Karpas-422 (cell line): Measurements from ENCODE around the gene TPSB2. TPM values are rescaled to one million over a fixed set of nuclear protein-coding genes. Genes with fewer than 3 reads are reported as not detected.
A peak's percentile ranks its signal among the peaks of the same experiment; 100 is the strongest.
"Not testable (repeated sequence)": the region's sequence is repeated elsewhere in the genome, so short reads cannot be mapped to it uniquely, and the experiment has no call there.

Experiments used
- DNase-seq: peaks from one replicate; pipeline ENCODE4 v3.0.0-alpha.2; 2015
- H2AFZ ChIP-seq: fragments of 200-600 bp; sonication (generic); 2 replicates; pipeline ENCODE4 v1.6.1; 2014; ENCODE audit warnings: antibody characterized with exemption, low read length, mixed read lengths
- H3K27ac ChIP-seq: fragments of 200-600 bp; sonication (generic); 2 replicates; pipeline ENCODE4 v1.5.1; 2014; ENCODE audit warnings: mild to moderate bottlenecking, low read length, moderate library complexity
- H3K27me3 ChIP-seq: fragments of 200-600 bp; sonication (generic); 2 replicates; pipeline ENCODE4 v1.6.1; 2014; ENCODE audit warnings: low read length, mixed read lengths
- H3K36me3 ChIP-seq: fragments of 200-600 bp; sonication (generic); 2 replicates; pipeline ENCODE4 v1.6.1; 2014; ENCODE audit warnings: low read length, mixed read lengths; ENCODE audit not compliant: insufficient read depth
- H3K4me1 ChIP-seq: fragments of 200-600 bp; sonication (generic); 2 replicates; pipeline ENCODE4 v1.6.1; 2014; ENCODE audit warnings: mild to moderate bottlenecking, low read length, mixed read lengths
- H3K4me2 ChIP-seq: fragments of 200-600 bp; sonication (generic); 2 replicates; pipeline ENCODE4 v1.6.1; 2014; ENCODE audit warnings: low read length, low read depth, mild to moderate bottlenecking; ENCODE audit not compliant: poor library complexity, severe bottlenecking
- H3K4me3 ChIP-seq: fragments of 200-600 bp; sonication (generic); 2 replicates; pipeline ENCODE4 v1.5.1; 2014; ENCODE audit warnings: mild to moderate bottlenecking, antibody characterized with exemption, low read length, mixed read lengths
- H3K79me2 ChIP-seq: fragments of 200-600 bp; sonication (generic); 2 replicates; pipeline ENCODE4 v1.6.1; 2014; ENCODE audit warnings: mild to moderate bottlenecking, low read length, mixed read lengths
- H3K9ac ChIP-seq: fragments of 200-600 bp; sonication (generic); 2 replicates; pipeline ENCODE4 v1.6.0; 2014; ENCODE audit warnings: low read length
- H3K9me2 ChIP-seq: fragments of 200-600 bp; sonication (generic), shearing (Covaris generic); replicated peaks from 2 replicates; pipeline ENCODE4 v1.6.0; 2014; ENCODE audit warnings: mild to moderate bottlenecking, low read length, moderate library complexity; ENCODE audit not compliant: insufficient read depth
- H3K9me3 ChIP-seq: fragments of 300-700, 200-600 bp; sonication (generic); 2 replicates; pipeline ENCODE4 v1.6.1; 2014; ENCODE audit warnings: low read length, mixed read lengths
- H4K20me1 ChIP-seq: fragments of 200-600 bp; sonication (generic); 2 replicates; pipeline ENCODE4 v1.6.1; 2014; ENCODE audit warnings: mild to moderate bottlenecking, antibody characterized with exemption, low read length, low read depth; ENCODE audit not compliant: insufficient read depth
- total RNA-seq: library from RNA; depleted of rRNA; stranded (reverse); fragments of >200 nt; shearing (Covaris generic); gene quantifications from 2 replicates; pipeline ENCODE4 v1.2.3, GENCODE V29; 2014; ENCODE audit warnings: low replicate concordance

Gene TPSB2
- total RNA-seq, 1 experiment from 2014 or later = not detected

- Histone ChIP-seq H3K27me3 (no peaks in the 10 kb centered on the region), H3K4me1 (peaks cover 26% of the 10 kb centered on the region), H3K9me3 (no peaks in the 10 kb centered on the region), H4K20me1 (peaks cover 13% of the 10 kb centered on the region; the same call in 1 of the 2 replicates), H3K4me3 (no peak overlapping the region), H3K36me3 (no peaks in the 10 kb centered on the region), H3K4me2 (no peak overlapping the region), H3K9me2 (no peaks in the 10 kb centered on the region), H3K27ac (no peak overlapping the region), H2AFZ (no peak overlapping the region), H3K9ac (no peak overlapping the region), H3K79me2 (no peaks in the 10 kb centered on the region)
- peak; percentile 53 for DNase-seq
These were observed 28.2 kb upstream of the TPSB2 start for GRCh38 chr16:1258225-1258600.

- H3K9me3 ChIP-seq = no peaks in the 10 kb centered on the region
- H3K4me2 ChIP-seq = no peak overlapping the region
- no peak overlapping the region for H3K4me3 ChIP-seq
- no peaks in the 10 kb centered on the region for H3K36me3 ChIP-seq
- H3K27ac ChIP-seq = no peak overlapping the region
- no peaks in the 10 kb centered on the region for H3K27me3 ChIP-seq
- H3K9me2 ChIP-seq = no peaks in the 10 kb centered on the region
- H4K20me1 ChIP-seq = peaks cover 13% of the 10 kb centered on the region; the same call in 1 of the 2 replicates
- H2AFZ ChIP-seq = no peak overlapping the region
- H3K4me1 ChIP-seq = peaks cover 26% of the 10 kb centered on the region
- H3K79me2 ChIP-seq = no peaks in the 10 kb centered on the region
- no peak for DNase-seq
- no peak overlapping the region for H3K9ac ChIP-seq
These were observed 27.7 kb upstream of the TPSB2 start for GRCh38 chr16:1257561-1258224.

DNA sequence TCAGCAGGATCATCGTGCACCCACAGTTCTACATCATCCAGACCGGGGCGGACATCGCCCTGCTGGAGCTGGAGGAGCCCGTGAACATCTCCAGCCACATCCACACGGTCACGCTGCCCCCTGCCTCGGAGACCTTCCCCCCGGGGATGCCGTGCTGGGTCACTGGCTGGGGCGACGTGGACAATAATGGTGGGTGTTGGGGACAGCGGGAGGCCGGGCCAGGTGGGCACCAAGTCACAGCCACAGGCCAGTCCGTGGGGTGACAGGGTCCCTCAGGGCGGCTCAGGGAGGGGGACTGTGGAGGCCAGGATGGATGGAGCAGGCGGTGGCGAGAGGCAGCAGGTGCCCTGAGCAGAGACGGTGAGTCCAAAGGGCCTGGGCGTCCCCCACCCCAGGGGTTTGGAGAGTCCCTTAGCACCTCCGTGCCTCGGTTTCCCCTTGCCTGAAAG is 26.9 kb upstream of the TPSB2 start:
- H3K36me3 ChIP-seq = no peaks in the 10 kb centered on the region
- H3K27me3 ChIP-seq = no peaks in the 10 kb centered on the region
- no peak overlapping the region for H3K9ac ChIP-seq
- no peak overlapping the region for H2AFZ ChIP-seq
- no peak overlapping the region for H3K4me2 ChIP-seq
- no peaks in the 10 kb centered on the region for H3K9me2 ChIP-seq
- H3K4me1 ChIP-seq = peaks cover 26% of the 10 kb centered on the region
- no peak overlapping the region for H3K27ac ChIP-seq
- H4K20me1 ChIP-seq = peaks cover 13% of the 10 kb centered on the region; the same call in 1 of the 2 replicates
- DNase-seq = no peak
- H3K4me3 ChIP-seq = no peak overlapping the region
- H3K9me3 ChIP-seq = no peaks in the 10 kb centered on the region
- no peaks in the 10 kb centered on the region for H3K79me2 ChIP-seq

- H3K9ac ChIP-seq, H2AFZ ChIP-seq, H3K79me2 ChIP-seq, H3K4me2 ChIP-seq, H3K4me3 ChIP-seq, H3K27ac ChIP-seq, H3K9me2 ChIP-seq, H3K27me3 ChIP-seq, H3K36me3 ChIP-seq, H3K9me3 ChIP-seq, DNase-seq: not testable (repeated sequence)
- peaks cover 21% of the 10 kb centered on the region for H3K4me1 ChIP-seq
- peaks cover 13% of the 10 kb centered on the region; the same call in 1 of the 2 replicates for H4K20me1 ChIP-seq
These were observed 26.4 kb upstream of the TPSB2 start for GRCh38 chr16:1256296-1256873.

GRCh38 chr16:1255276-1256122 is 25.5 kb upstream of the TPSB2 start, which contains the start of gene TPSD1:
Gene TPSD1 (plus strand): TSS chr16:1256069. CDS start chr16:1256281, 212 bp downstream.
- not testable (repeated sequence) for H3K9ac ChIP-seq, H3K9me2 ChIP-seq, H3K9me3 ChIP-seq, H3K36me3 ChIP-seq, H3K79me2 ChIP-seq, DNase-seq, H3K27ac ChIP-seq, H2AFZ ChIP-seq, H3K4me2 ChIP-seq, H3K4me3 ChIP-seq, H3K27me3 ChIP-seq
- Histone ChIP-seq H4K20me1 (peaks cover 11% of the 10 kb centered on the region; the same call in 1 of the 2 replicates), H3K4me1 (peaks cover 12% of the 10 kb centered on the region)

DNA sequence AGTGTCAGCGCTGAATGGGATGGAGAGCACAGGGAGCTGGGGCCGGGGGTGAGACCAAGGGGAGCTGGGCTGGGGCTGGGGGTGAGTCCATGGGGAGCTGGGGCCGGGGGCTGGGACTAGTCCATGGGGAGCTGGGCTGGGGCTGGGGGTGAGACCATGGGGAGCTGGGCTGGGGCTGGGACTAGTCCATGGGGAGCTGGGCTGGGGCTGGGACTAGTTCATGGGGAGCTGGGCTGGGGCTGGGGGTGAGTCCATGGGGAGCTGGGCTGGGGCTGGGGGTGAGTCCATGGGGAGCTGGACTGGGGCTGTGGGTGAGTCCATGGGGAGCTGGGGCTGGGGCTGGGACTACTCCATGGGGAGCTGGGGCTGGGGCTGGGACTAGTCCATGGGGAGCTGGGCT is 24.8 kb upstream of the TPSB2 start:
- H3K36me3 ChIP-seq, H3K4me3 ChIP-seq, H3K9me2 ChIP-seq, H3K9ac ChIP-seq, H3K4me2 ChIP-seq, H3K79me2 ChIP-seq, DNase-seq, H3K27ac ChIP-seq, H3K9me3 ChIP-seq, H3K4me1 ChIP-seq, H2AFZ ChIP-seq, H3K27me3 ChIP-seq: not testable (repeated sequence)
- peaks cover 11% of the 10 kb centered on the region; the same call in 1 of the 2 replicates for H4K20me1 ChIP-seq

DNA sequence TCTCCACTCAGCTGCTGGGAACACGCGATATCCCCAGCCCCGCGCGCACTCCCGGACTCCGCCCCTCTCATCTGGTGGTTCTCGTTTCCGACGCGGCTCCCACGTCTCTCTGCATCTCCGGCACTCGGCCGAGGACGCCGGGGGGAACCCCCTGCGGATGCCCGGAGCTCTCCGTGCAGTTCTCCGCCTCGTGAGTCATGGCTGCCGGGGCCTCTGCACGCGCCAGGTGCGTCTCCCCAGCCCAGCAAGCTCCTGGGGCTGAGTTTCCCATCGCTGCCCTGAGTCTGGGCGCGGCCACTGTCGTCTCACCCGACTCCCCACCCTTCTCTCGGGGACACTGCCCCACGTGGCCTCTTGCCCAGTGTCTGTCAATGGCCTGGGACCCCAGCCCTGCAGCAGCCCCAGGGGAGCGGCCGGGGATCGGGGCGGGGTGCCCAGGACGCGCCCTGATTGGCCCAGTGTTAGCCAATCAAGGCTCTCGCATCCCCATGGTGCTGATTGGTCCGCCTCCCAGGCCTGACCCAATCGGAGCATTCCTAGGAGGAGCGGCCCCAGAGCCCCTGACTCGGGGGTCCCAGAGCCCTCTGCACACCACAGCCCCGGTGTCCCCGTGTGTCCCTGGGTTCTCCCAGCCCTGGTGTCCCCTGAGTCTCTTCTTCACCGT is 23.8 kb upstream of the TPSB2 start:
- H3K27ac ChIP-seq, H3K27me3 ChIP-seq, H3K4me1 ChIP-seq, H3K79me2 ChIP-seq, DNase-seq, H3K4me3 ChIP-seq, H4K20me1 ChIP-seq, H3K9me2 ChIP-seq, H2AFZ ChIP-seq, H3K4me2 ChIP-seq, H3K9ac ChIP-seq, H3K9me3 ChIP-seq, H3K36me3 ChIP-seq: not testable (repeated sequence)
